HG03460 (cell line): ENCODE measurements around the gene ADAMTSL3.
A peak's percentile ranks its signal among the peaks of the same experiment; 100 is the strongest.

Experiments used
- ATAC-seq: cut with Tn5 transposase; IDR thresholded peaks from one replicate; pipeline ENCODE4 v1.9.1; 2021; ENCODE audit not compliant: unreplicated experiment

Gene ADAMTSL3

DNA sequence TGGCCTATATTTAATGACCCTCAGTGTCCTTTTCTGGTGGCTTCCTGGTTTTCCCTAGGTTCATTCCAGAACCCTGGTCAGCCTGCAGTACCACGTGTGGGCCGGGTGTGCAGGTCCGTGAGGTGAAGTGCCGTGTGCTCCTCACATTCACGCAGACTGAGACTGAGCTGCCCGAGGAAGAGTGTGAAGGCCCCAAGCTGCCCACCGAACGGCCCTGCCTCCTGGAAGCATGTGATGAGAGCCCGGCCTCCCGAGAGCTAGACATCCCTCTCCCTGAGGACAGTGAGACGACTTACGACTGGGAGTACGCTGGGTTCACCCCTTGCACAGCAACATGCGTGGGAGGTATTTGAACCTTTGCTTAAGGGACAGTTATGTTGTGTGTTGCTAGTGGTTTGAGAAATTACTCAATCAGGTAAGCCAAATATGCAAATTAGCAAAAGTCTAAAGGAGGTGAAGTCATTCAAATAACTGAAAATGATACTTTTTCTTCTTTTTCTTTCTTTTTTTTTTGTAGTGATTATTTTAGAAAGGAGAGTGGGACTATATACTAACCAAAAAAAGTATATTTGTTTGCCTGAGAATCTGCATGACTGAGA lies 259.2 kb downstream of the ADAMTSL3 start:
- no peak for ATAC-seq

DNA sequence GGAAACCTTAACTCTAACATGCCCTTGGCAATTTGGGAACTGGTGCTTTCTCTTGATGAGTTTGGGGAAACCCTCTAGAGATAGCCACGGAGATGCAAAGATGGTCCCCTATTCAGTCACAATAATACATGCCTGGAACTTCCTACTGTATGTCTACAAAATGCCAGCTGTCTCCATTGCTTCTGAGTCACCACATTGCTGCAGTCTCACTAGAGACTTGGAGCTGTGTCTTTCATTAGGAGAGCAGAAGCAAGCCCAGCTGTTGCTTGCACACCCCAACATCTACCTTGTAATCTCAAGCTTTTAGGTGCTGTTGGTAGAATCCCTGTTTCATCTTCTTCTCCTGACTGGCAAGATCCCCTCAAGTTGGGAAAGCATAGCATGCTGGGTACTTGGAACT lies 261.0 kb downstream of the ADAMTSL3 start:
- no peak for ATAC-seq

DNA sequence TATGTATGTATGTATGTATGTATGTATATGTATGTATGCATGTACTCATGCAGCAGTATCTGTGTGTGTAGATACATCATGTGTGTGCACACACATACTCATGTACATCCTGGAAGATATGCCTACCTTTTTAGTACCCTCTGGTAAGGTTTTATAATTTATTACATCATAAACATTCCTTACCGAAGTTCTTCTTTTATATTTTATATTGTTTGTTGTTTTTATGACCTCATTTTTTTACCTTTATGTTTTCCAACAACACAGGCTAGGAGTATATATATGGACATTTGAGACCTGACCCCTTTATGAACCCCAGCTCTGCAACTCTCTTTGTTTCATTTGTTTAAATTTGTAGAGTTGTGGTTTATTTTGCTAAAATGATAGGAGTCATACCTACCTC lies 263.5 kb downstream of the ADAMTSL3 start:
- no peak for ATAC-seq

DNA sequence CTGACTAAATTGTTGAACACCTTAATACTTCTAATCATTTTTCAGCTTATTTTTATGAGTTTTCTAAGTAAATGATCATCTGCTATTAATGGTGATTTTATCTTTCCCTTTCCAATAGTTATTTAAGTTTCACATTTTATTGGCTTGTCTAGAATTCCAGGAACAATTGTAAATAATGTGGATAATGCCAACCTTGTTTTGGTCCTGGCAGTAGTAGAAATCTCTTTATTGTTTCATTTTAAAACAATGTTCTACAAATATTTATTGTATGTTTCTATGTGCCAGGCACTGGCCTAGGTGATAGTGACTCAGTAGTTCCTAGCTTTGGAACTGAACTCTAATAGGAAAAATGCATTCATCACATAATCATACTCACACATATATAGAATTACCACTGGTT lies 264.1 kb downstream of the ADAMTSL3 start:
- ATAC-seq: no peak

DNA sequence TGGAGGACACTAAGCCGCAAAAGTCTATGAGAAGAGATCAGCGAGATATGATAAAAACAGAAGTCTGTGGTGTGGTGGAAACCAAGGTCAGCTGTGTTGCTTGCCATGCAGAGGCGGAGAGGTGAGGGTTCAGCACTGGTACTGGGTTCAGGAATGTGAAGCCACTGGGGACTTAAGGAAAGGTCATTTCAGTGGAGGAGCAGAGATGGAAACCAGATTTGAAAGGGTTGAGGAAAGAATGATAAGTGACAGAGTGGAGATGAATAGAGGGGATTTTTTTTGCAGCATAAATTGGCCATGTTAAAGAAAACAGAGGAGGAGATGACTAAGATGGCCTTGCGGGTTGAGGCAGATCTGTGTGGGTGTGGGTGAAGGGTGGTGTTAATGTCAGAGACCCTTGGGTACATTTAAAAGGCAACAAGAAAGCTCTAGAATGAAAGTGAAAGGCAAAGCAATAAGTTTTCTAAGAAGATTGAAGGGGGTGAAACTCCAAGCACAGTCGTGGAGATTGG lies 265.5 kb downstream of the ADAMTSL3 start:
- no peak for ATAC-seq

DNA sequence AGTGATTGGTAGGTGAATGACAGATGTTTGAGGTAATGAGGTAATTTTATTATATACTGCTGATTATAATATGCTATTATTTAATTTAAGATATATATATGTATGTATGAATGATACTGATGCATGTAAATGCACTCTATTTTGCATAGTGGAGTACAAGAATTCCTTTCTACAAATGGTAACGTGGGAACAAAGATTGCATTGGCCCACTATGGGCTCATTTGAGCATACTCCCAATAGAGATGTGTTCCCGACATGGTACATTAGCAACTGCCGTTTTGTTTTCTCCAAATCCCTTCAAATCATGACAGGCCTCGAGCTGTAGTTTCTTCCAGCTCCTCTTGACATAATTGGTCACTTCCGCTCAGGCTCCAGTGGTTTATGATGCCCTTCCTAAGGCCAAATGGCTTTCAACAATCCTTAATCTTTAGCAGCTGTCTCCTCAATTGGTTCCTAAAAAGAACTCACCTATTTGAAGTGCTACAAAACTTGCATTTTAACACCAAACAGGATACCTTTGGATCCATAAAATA lies 266.1 kb downstream of the ADAMTSL3 start:
- no peak for ATAC-seq

DNA sequence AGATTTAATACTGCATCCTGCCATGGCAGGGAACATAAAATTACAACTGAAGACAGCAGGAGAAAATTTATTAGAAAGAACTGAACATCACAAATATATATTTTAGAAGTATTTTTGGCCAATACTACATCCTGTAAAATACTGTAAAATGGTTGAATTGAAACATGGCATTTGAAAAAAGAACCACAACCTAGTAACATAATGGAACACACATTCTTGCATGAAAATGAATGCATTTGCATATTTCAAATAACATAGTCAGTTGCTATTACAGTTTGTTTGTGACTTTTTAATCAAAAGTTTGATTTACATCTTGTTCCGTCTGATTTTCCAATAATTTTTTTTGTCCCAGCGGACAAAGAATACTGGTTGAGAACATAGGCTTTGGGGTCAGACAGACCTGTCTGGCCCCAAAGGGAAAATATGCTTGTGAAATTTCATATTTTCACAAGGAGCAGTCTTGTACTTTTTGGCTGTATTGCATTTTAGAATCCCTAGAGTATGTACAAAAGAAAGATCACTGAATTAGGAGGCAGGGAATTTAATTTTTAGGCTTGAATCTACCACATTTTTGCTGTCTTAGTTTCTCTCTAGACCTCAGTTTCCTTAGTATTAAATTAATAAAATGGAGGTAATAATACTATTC lies 268.8 kb downstream of the ADAMTSL3 start:
- ATAC-seq: no peak

DNA sequence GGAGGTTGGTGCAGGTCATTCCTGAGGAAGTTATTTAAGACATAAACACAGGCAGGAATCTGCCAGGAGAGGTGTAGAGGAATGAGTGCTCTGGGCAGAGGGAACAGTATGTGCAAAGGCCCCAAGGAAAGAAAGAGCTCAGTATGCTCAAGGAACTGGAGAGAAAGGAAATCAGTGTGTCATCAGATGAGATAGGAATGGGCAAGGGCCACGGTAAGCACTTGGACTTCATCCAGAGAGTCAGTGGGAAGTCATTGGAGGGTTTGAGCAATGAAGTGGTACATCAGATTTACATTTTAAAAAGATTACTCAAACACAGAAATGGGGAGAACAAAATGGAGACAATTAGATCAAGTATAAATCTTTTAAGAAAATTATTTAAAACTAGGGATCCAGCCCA lies 272.2 kb downstream of the ADAMTSL3 start:
- no peak for ATAC-seq

DNA sequence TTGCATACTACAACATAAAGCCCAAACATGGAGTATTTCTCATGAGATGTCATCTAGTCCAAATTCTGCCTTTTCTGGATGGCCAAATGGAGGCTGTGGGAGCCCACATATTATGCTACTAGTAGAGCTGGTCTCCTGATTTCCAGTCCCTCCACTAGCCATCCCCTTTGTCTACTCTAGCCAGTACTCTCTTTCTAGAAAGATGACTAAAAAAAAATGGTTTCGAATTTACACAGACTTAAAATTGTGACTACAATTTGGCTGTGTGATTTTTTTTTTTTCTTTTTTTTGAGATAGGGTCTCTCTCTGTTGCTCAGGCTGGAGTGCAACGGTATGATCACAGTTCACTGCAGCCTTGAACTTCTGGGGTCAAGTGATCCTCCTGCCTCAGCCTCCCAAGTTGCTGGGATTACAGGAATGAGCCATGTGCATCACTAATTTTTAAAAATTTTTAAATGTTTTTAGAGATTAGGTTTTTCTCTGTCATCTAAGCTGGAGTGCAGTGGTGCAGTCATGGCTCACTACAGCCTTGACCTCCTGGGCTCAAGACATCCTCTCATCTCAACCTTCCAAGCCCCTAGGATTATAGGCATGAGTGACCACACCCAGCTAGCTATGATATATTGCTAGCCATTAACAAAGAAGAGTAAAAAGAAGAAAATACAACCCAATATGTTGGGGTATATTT lies 273.9 kb downstream of the ADAMTSL3 start:
- ATAC-seq: peak; percentile 42

DNA sequence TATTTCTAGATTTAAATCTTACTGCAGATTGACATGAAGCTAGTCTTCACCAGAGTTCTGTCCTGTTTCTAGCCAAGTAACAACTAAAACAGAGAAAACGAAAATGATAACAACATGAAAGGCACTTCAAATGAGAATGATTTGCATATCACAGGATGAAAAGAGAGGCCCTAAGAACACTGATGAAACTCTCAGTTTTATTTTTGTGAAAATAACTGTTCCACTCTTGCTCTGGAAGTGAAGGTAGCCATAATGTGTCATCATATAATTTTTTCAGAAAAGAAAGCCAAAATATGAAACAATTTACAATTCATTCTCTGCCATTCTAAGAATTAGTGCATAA lies 274.4 kb downstream of the ADAMTSL3 start:
- ATAC-seq: peak; percentile 76

DNA sequence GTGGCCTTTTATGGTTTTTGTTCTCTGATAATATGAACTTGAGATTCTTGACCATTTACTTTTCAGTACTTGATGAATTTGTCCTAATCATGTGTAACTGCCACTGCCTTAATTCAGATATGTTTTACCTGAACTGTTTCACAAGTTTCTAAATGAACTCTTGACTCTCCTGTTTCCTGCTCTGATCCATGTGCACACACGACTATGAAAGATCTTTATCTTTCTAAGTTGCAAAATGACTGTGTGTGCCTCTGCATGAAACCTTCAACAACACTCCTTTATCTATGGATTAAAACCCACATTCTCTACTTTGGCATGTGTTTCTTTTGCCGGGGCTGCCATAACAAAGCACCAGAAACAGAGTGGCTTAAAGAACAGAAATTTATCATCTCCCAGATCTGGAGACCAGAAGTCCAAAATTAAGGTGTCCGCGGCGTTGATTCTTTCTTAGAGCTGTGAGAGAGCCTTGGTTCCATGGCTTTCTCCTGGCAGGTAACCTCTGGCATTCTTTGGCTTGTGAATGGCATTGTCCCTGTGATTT lies 275.0 kb downstream of the ADAMTSL3 start:
- peak; percentile 48 for ATAC-seq

DNA sequence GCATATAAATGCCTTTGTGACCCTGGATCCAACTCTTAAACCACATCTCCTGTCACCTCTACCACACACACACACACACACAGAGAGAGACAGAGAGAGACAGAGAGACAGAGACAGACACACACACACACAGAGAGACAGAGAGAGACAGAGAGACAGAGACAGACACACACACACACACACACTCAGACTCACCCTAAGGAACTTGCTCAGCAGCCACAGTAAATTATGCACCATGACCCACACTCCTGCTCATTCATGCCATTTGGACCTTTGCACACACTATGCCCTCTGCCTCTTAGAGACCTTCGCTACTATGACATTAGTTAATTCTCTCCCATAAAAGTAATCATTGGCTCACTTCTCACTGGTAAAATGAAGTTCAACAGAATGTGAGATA lies 275.7 kb downstream of the ADAMTSL3 start:
- no peak for ATAC-seq

DNA sequence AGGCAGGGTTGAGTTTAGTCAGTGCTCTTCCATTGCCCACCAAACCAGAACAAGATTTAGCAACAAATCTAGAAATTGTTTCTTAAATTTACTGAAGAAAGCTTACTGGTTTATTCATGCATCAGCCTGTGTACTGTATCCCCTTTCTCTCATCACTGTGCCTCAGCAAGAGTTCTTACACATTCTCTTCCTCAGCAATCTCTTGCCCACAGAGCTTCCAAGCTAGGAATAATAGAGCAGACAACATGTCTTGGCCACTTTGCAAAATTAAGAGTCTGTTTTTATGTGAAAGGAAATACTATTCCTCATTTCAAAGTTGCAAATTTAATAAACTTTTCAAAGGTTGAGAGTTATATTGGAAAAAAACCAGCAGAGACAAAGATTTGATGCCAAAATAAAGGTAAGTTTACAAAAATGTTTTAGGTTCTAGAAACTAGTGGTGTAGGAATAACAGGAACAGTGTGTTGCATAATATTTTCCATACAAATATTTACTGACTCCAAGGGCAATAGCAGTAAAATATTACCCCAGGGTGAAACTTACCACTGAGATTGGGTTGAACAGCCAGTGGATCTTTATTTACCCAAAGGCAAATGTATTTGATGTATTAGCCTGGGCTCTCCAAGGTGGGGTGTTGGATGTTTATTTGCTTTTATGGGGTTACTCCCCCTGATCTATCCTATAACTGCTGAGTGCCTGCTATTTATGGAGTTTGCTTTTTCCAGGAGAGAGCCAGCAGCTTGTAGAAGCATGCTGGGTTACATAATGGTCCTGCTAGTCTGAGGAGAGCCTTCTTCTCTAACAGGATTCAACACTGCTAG lies 276.7 kb downstream of the ADAMTSL3 start:
- no peak for ATAC-seq

DNA sequence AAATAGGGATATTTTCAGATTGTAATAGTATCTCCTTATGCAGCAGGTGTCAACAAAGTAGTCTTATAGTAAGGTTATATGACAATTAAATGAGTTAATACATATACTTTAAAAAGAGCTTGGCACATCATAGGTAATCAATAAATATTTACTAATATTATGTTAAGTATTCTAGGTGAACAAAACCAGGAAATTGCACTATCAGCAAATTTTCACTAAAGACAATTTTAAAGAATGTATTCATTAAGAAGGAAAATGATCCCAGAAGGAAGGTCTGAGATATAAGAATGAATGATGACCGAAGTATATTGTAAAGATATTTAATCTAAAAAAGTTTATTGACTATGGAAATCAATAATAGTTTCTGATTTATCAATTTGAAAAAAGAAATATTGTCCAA lies 281.9 kb downstream of the ADAMTSL3 start:
- ATAC-seq: no peak

DNA sequence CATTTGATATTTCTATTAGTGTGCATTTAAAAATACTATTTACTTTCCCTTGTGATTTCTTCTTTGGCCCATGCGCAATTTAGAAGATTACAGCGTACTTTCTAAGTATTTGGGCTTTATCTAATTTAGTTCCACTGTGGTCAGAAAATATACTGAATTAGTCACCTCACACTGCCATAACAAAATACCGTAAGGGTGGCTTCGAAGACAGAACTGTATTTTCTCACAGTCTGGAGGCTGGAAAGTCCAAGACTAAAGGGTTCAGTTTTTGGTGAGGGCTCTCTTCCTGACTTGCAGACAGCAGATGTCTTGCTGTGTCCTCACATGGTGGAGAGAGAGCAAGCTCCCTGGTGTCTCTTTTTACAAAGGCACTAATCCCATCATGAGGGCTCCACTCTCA lies 286.2 kb downstream of the ADAMTSL3 start:
- ATAC-seq: no peak

DNA sequence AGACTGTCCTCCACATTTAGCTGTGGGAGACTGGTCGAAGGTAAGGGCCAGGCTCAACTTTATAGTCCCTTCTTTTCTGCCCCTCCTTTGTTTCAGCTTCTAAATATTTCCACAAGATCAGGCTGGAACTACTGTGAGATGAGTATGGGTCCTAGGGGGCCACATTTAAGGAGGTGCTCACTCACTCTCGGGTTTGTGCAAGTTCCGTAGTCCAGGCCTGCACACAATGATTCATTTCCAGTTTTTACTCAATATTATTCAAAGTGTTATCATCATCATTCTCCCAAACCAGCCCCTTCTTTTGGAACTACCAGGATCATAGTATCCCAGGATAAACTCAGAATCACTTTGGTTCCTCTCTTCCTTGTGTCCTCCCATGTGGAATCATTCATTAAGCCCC lies 289.1 kb downstream of the ADAMTSL3 start:
- ATAC-seq: no peak

DNA sequence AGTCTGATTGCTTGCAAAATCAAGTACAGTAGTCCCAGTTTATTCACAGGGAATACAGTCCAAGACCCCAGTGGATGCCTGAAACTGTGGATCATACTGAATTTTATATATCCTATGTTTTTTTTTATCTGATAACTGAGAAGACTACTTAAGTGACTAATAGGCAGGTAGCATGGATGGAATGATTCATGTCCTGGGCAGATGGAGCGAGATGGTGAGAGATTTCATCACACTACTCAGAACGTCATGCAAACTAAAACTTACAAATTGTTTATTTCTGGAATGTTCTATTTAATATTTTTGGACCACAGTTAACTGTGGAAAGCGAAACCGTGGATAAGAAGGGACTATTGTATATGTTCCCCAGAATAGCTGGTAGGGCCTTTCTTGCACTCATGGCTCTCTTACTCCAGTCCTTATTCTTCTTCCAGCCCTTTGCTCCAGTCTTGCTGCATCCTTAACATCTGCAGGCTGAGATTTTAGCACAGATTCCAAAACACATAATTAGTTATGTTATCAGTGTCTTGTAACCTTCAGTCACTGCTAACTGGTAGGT lies 290.0 kb downstream of the ADAMTSL3 start:
- ATAC-seq: no peak

DNA sequence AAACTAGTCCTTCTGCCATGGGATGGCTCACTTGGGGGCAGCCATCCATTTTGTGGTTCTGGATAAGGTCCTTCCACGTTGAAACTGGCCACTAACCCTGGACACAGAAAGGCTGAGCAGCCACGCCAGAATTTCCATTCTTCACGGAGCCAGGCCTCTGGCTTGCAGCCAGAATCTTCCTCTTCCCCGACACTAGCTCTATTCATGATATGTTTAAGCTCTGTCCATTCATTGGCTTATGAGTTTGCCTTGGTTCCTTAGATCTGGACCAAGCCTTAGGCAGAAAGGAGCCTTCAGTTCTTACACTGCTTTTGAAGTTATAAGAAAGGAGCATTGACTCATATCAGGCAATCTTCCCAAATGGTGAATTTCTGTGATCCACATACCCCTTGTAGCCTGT lies 293.2 kb downstream of the ADAMTSL3 start:
- ATAC-seq: no peak

DNA sequence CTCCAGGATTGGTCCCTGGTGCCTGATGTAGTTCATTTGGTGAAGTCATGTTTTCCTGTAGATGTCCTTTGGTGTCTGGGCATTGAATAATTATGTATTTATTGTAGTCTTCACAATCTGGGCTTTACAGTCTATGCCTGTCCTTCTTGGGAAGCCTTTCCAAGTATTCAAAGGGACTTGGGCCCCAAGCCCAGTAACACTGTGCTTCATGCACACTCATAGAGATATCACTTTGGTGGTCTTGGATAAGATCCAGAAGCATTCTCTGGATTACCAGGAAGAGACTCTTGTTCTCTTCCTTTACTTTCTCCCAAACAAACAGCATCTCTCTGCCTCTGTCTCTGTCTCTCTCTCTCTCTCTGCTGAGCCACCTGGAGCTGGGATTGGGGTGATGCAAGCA lies 300.6 kb downstream of the ADAMTSL3 start:
- ATAC-seq: no peak

DNA sequence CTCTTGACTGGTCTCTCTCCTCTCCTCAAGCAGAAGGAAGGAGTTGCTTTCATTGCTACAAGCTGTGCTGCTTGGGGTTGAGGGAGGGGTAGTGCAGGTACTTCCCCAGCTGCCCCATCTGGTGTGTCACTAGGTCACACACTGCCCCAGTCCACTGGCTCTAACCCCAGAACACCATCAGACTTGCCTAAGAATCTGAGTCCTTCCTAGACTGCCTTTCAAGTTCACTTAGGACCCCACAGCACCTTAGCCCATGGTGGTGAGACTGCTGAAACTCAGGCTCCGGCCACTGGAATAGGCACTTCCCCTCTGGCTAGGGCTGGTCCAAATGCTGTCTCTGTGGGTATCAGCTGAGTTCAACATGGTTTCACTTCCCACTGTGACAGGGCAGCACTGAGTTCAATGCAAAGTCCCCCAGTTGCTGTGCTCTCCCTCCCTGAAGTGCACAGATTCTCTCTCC lies 301.9 kb downstream of the ADAMTSL3 start:
- peak; percentile 98 for ATAC-seq

DNA sequence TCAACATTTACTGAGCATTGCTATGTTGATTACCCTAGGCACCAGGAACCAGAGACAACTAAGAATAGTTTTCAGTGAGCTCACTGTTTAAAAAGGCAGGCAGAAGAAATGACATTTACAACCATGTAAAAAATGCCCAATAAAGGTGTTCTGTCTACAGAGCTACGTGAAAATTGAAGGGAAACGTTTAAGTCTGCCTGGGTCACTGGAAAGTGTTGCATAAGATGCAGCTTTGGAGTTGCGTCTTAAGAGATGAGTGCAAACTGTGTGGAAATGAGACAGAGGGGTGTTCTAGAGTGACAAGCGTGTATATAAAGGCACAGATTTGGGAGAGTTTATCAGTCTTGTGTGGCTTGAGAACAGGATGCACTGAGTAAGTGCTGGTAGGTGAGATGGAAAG lies 303.0 kb downstream of the ADAMTSL3 start:
- ATAC-seq: no peak
